ENCODE results near the gene DENND4A.

- TF ChIP-seq, protein P1, sequence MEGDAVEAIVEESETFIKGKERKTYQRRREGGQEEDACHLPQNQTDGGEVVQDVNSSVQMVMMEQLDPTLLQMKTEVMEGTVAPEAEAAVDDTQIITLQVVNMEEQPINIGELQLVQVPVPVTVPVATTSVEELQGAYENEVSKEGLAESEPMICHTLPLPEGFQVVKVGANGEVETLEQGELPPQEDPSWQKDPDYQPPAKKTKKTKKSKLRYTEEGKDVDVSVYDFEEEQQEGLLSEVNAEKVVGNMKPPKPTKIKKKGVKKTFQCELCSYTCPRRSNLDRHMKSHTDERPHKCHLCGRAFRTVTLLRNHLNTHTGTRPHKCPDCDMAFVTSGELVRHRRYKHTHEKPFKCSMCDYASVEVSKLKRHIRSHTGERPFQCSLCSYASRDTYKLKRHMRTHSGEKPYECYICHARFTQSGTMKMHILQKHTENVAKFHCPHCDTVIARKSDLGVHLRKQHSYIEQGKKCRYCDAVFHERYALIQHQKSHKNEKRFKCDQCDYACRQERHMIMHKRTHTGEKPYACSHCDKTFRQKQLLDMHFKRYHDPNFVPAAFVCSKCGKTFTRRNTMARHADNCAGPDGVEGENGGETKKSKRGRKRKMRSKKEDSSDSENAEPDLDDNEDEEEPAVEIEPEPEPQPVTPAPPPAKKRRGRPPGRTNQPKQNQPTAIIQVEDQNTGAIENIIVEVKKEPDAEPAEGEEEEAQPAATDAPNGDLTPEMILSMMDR (IDR thresholded peaks at IDR 0.05), result no peak
- TF ChIP-seq POLR2A (IDR thresholded peaks at IDR 0.05), result no peak
- TF ChIP-seq POLR2AphosphoS5 (IDR thresholded peaks at IDR 0.05), result no peak
These were observed 160.6 kb downstream of the DENND4A start for GRCh38 chr15:65631503-65631902.

Measured in transverse colon (tissue), 4 donors.